Measurements from ENCODE around the gene CFAP74. TPM values are rescaled to one million over a fixed set of nuclear protein-coding genes. Genes with fewer than 3 reads are reported as not detected.

The CFAP74 gene
- total RNA-seq, 1 experiment from 2014 or later, result not detected

DNA sequence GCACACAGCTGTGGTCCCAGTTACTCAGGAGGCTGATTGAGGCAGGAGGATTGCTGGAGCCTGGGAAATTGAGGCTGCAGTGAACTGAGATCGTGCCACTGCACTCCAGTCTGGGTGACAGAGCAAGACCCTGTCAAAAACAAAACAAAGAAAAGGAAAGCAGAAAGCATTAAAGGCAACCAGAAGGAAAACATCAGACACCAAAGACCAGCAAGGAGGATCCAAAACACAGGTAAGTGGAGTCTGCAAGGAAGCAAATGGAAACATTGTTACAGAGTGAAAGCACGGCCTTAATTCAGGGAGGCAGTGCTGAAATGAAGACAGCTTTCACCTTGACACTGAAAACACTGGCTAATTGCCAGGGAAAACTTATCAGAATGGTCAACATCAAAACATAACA is 40.8 kb downstream of the CFAP74 start:
- CTCF ChIA-PET, result interaction anchor here (9.7 kb wide), 1 partner anchor 82 kb away, joined by 129 read pairs; no protein-coding TSS in a partner anchor
- H3K4me1 Mint-ChIP-seq (ENCODE audit: insufficient read depth, unreplicated experiment), result peaks cover 14% of the 10 kb centered on the region
- POLR2A ChIA-PET, result no interaction called here
- no peak overlapping the region for H3K4me3 Mint-ChIP-seq (ENCODE audit: unreplicated experiment)
- no peak overlapping the region for H3K27ac Mint-ChIP-seq (ENCODE audit: low read depth, unreplicated experiment)
- no peaks in the 10 kb centered on the region for H3K36me3 Mint-ChIP-seq (ENCODE audit: insufficient read depth, unreplicated experiment)
- no TSS peak for BruUV-seq (replicated peaks)
- peaks cover 37% of the 10 kb centered on the region for H3K27me3 Mint-ChIP-seq (ENCODE audit: insufficient read depth, unreplicated experiment)
- intact Hi-C loops (cut with micrococcal nuclease), result no loop called here
- TF ChIP-seq CTCF (IDR thresholded peaks at IDR 0.05; ENCODE audit: unreplicated experiment), result no peak
- no peak for DNase-seq (ENCODE audit: unreplicated experiment)
- H3K9me3 Mint-ChIP-seq (ENCODE audit: unreplicated experiment), result peaks cover 4% of the 10 kb centered on the region

DNA sequence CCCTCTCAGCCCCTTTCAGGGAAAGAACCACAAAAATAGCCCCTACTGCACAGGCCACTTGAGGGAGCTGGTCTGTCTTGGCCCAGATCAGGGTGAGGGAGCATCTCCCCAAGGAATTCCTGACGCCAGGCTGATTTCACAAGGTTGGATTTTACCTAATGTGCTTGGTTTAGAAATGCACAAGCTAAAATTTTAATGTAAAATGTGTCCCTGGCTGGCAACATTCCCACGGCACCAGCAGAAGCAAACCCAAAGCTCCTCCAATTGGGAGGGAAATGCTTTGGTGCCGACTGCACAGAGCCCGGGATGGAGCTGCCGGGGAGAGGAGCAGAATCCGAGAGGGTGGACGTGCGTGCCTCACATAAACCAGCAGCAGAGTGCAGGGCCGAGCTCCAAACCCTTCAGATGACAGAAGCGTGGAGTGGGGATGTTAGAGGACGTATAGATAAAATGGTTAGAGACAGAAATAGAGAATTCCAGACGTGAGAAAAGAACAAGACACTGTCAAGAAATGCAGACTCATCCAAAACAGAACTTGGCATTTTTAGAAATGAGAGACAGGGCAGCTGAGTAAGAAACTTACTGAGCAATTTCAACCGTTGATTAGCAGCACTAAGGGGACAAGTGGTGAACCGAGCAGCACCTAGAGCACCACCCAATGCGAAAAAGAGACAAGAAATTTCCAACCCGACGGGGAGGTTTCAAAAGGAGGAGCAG is 42.9 kb downstream of the CFAP74 start:
- POLR2A ChIA-PET, result interaction anchor here (0.6 to 1.8 kb wide), 4 partner anchors 8 to 84 kb away, joined by 3 to 8 read pairs (median 4); no protein-coding TSS in a partner anchor
- Mint-ChIP-seq H3K4me3 (ENCODE audit: unreplicated experiment) (no peak overlapping the region), H3K27me3 (ENCODE audit: insufficient read depth, unreplicated experiment) (peaks cover 37% of the 10 kb centered on the region), H3K27ac (ENCODE audit: low read depth, unreplicated experiment) (no peak overlapping the region), H3K4me1 (ENCODE audit: insufficient read depth, unreplicated experiment) (peaks cover 10% of the 10 kb centered on the region), H3K9me3 (ENCODE audit: unreplicated experiment) (no peaks in the 10 kb centered on the region), H3K36me3 (ENCODE audit: insufficient read depth, unreplicated experiment) (no peaks in the 10 kb centered on the region)
- intact Hi-C loops (cut with micrococcal nuclease), result loop anchor here (1.0 kb wide), 1 partner anchor 86 kb away; no protein-coding TSS in a partner anchor
- BruUV-seq (replicated peaks), result no TSS peak
- no peak for TF ChIP-seq CTCF (IDR thresholded peaks at IDR 0.05; ENCODE audit: unreplicated experiment)
- DNase-seq (ENCODE audit: unreplicated experiment), result peak; percentile 34
- CTCF ChIA-PET, result interaction anchor here (0.5 to 9.7 kb wide), 20 partner anchors 8 to 274 kb away, joined by 3 to 129 read pairs (median 4); partner anchors contain the start of genes CFAP74 and PRKCZ

GRCh38 chr1:1959840-1960479 is 43.6 kb downstream of the CFAP74 start:
- intact Hi-C loops (cut with micrococcal nuclease), result loop anchor here (1.0 kb wide), 1 partner anchor 86 kb away; no protein-coding TSS in a partner anchor
- Mint-ChIP-seq H3K4me1 (ENCODE audit: insufficient read depth, unreplicated experiment) (peaks cover 10% of the 10 kb centered on the region), H3K36me3 (ENCODE audit: insufficient read depth, unreplicated experiment) (no peaks in the 10 kb centered on the region), H3K27me3 (ENCODE audit: insufficient read depth, unreplicated experiment) (peaks cover 37% of the 10 kb centered on the region), H3K9me3 (ENCODE audit: unreplicated experiment) (no peaks in the 10 kb centered on the region), H3K4me3 (ENCODE audit: unreplicated experiment) (no peak overlapping the region), H3K27ac (ENCODE audit: low read depth, unreplicated experiment) (no peak overlapping the region)
- DNase-seq (ENCODE audit: unreplicated experiment), result peak; percentile 88
- BruUV-seq (replicated peaks), result no TSS peak
- ChIA-PET CTCF (interaction anchor here (0.5 to 9.7 kb wide), 20 partner anchors 9 to 214 kb away, joined by 3 to 129 read pairs (median 4); partner anchors contain the start of genes CFAP74 and PRKCZ), POLR2A (interaction anchor here (0.6 to 1.8 kb wide), 4 partner anchors 8 to 84 kb away, joined by 3 to 8 read pairs (median 4); no protein-coding TSS in a partner anchor)
- peak; percentile 91 for TF ChIP-seq CTCF (IDR thresholded peaks at IDR 0.05; ENCODE audit: unreplicated experiment)

- intact Hi-C loops (cut with micrococcal nuclease), result no loop called here
- ChIA-PET POLR2A (interaction anchor here (1.2 kb wide), 1 partner anchor 9 kb away, joined by 3 read pairs; no protein-coding TSS in a partner anchor), CTCF (interaction anchor here (0.5 to 9.7 kb wide), 6 partner anchors 16 to 91 kb away, joined by 3 to 129 read pairs (median 18); partner anchors contain the start of gene PRKCZ)
- peaks cover 10% of the 10 kb centered on the region for H3K4me1 Mint-ChIP-seq (ENCODE audit: insufficient read depth, unreplicated experiment)
- no peak for DNase-seq (ENCODE audit: unreplicated experiment)
- peaks cover 37% of the 10 kb centered on the region for H3K27me3 Mint-ChIP-seq (ENCODE audit: insufficient read depth, unreplicated experiment)
- no peaks in the 10 kb centered on the region for H3K9me3 Mint-ChIP-seq (ENCODE audit: unreplicated experiment)
- no peak overlapping the region for H3K4me3 Mint-ChIP-seq (ENCODE audit: unreplicated experiment)
- no peak overlapping the region for H3K27ac Mint-ChIP-seq (ENCODE audit: low read depth, unreplicated experiment)
- H3K36me3 Mint-ChIP-seq (ENCODE audit: insufficient read depth, unreplicated experiment), result no peaks in the 10 kb centered on the region
- TF ChIP-seq CTCF (IDR thresholded peaks at IDR 0.05; ENCODE audit: unreplicated experiment), result no peak
- BruUV-seq (replicated peaks), result no TSS peak
Observed at GRCh38 chr1:1959459-1959839, 44.1 kb downstream of the CFAP74 start.

Data from MCF 10A (cell line).